ENCODE results near the gene SEPSECS.

The SEPSECS gene

GRCh38 chr4:25154594-25155265 is 5.5 kb downstream of the SEPSECS start:
- no peak for DNase-seq

- no peak for DNase-seq
These were observed 14.2 kb downstream of the SEPSECS start for GRCh38 chr4:25146076-25146475.

- DNase-seq, result no peak
These were observed 15.3 kb downstream of the SEPSECS start for GRCh38 chr4:25144870-25145481.

GRCh38 chr4:25142468-25142867 is 17.8 kb downstream of the SEPSECS start:
- no peak for DNase-seq

GRCh38 chr4:25141592-25141991 is 18.7 kb downstream of the SEPSECS start:
- DNase-seq, result no peak

GRCh38 chr4:25133132-25133531 is 27.1 kb downstream of the SEPSECS start:
- DNase-seq, result no peak

GRCh38 chr4:25131926-25132325 is 28.3 kb downstream of the SEPSECS start:
- no peak for DNase-seq

- no peak for DNase-seq
These were observed 28.9 kb downstream of the SEPSECS start for GRCh38 chr4:25131381-25131780.

GRCh38 chr4:25129917-25130316 is 30.3 kb downstream of the SEPSECS start:
- DNase-seq, result no peak

GRCh38 chr4:25128671-25129070 is 31.6 kb downstream of the SEPSECS start:
- DNase-seq, result no peak

- DNase-seq, result no peak
These were observed 37.0 kb downstream of the SEPSECS start for GRCh38 chr4:25123236-25123635.

- no peak for DNase-seq
These were observed 39.9 kb downstream of the SEPSECS start for GRCh38 chr4:25120146-25120940.

- no peak for DNase-seq
These were observed 42.4 kb downstream of the SEPSECS start for GRCh38 chr4:25117716-25118472.

GRCh38 chr4:25117274-25117673 is 43.0 kb downstream of the SEPSECS start:
- DNase-seq, result no peak

GRCh38 chr4:25113915-25114904 is 46.0 kb downstream of the SEPSECS start:
- DNase-seq, result no peak

- DNase-seq, result no peak
These were observed 47.3 kb downstream of the SEPSECS start for GRCh38 chr4:25112995-25113380.

- no peak for DNase-seq
These were observed 47.8 kb downstream of the SEPSECS start for GRCh38 chr4:25112366-25112994.

- DNase-seq, result no peak
These were observed 48.5 kb downstream of the SEPSECS start for GRCh38 chr4:25111648-25112196.

GRCh38 chr4:25110527-25111329 is 49.5 kb downstream of the SEPSECS start:
- DNase-seq, result no peak

- no peak for DNase-seq
These were observed 50.7 kb downstream of the SEPSECS start for GRCh38 chr4:25109511-25109910.

Measured in left hindlimb (tissue), 1 donor.